Fibroblast of skin of scalp (primary cell): ENCODE measurements around the gene MGAT2.
"Not testable (repeated sequence)": the region's sequence is repeated elsewhere in the genome, so short reads cannot be mapped to it uniquely, and the experiment has no call there.

Source experiments
- DNase-seq: peaks from one replicate; pipeline ENCODE4 v3.0.0-alpha.2; 2013

MGAT2 gene

DNA sequence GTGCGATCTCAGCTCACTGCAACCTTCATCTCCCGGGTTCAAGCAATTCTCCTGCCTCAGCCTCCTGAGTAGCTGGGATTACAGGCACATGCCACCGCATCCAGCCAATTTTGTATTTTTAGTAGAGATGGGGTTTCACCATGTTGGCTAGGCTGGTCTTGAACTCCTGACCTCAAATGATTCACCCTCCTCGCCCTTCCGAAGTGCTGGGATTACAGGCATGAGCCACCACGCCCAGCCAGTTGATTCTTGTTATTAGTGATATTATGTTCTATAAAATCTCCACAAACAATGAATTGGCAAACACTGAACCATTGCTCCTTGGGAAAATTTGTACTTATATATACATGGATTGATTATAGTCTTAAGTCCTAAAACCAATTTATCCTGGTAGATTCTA is 36.9 kb downstream of the MGAT2 start:
- DNase-seq = not testable (repeated sequence)

DNA sequence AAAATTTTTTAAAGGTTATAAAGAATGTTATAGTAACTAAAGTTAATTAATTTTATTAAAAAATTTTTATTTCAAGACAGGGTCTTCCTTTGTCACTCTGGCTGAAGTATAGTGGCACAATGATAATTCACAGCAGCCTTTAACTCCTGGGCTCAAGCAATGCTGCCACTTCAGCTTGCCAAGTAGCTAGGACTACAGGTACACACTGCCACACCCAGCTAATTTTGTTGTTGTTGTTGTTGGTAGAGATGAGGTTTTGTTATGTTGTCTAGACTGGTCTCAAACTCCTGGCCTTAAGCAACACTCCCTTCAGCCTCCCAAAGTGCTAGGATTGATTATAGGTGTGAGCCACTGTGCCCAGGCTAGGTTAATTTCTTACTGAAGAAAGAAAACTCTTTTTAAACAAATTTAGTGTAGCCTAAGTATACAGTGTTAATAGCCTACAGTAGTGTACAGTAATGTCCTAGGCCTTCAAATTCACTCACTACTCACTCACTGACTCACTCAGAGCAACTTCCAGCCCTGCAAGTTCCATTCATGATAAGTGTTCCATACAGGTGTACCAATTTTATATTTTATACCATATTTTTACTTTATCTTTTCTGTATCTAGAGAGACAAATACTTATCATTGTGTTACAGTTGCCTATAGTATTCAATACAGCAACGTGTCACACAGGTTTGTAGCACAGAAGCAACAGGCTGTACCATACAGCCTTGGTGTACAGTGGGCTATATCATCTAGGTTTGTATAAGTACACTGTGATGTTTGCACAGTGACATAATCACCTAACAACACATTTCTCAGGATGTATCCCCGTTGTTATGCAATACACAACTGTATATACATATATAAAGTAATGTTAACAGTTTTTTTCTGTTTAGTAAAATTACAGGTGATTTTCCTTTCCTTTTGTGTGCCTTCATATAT is 39.2 kb downstream of the MGAT2 start:
- no peak for DNase-seq

DNA sequence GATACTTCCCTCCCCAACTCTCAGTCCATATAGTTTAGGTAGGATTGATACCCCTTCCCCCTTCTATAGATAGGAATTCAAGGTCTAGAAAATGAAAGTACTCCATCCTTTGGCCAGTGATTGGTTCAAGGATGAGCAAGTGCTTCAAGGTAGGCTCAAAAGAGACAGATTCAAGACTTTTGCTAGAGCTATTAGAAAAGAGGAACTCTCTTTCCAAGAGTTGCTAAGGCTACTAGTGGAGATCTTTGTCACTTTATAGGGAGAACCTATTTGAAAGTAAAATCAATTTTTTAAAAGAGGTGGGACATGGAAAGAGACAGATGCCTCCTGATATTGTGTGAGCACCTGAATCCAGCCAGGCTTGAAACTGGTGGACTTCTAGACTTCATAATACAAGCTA is 49.9 kb downstream of the MGAT2 start:
- no peak for DNase-seq
